HCT116 (cell line): ENCODE measurements around the gene GABRR2. TPM values are rescaled to one million over a fixed set of nuclear protein-coding genes. Genes with fewer than 3 reads are reported as not detected.

Experiments
- ATAC-seq: fragments of 200-7000 bp; cut with Tn5 transposase; 2 replicates; pipeline ENCODE4 v1.9.1; 2020; ENCODE audit warnings: mild to moderate bottlenecking, moderate library complexity
- BruUV-seq: library from RNA; stranded (reverse); fragments of 400-500 nt; replicated peaks from 2 replicates; lab custom pipeline; 2021; lab: Mats Ljungman, UMichigan
- CTCF ChIA-PET: fragments of 300-600 bp; sonication (Branson Sonifier 250); formaldehyde crosslinking; loops from one replicate; lab custom pipeline; 2021; ENCODE audit warnings: antibody characterized with exemption; lab: Charles Lee
- POLR2A ChIA-PET: fragments of 300-600, 350-600 bp; sonication (Branson Sonifier 250); formaldehyde crosslinking; loops from one replicate; lab custom pipeline; 2021; ENCODE audit warnings: antibody characterized with exemption; lab: Charles Lee
- RAD21 ChIA-PET, 2 experiments: fragments of 300-600 bp; sonication (Branson Sonifier 250); formaldehyde crosslinking; loops; one replicate each; lab custom pipeline; 2023; ENCODE audit warnings: low total read pairs in 2 of 2; ENCODE audit not compliant: uncharacterized antibody in 2 of 2, unreplicated experiment in 2 of 2, low non-redundant PET in 1 of 2; lab: Charles Lee
- DNase-seq: peaks from one replicate; pipeline ENCODE4 v3.0.0-alpha.2; 2010; ENCODE audit warnings: low read depth, low spot score
- H2AFZ ChIP-seq: fragments of 200-600 bp; shearing (Covaris generic), sonication (generic); 2 replicates; pipeline ENCODE4 v1.6.1; 2017; ENCODE audit warnings: low read depth, mixed run types, mixed read lengths, antibody characterized with exemption, low read length; ENCODE audit not compliant: poor library complexity, severe bottlenecking
- H3K27ac ChIP-seq: 2 replicates; pipeline ENCODE4 v1.5.1; 2012; ENCODE audit warnings: low read depth, low read length
- H3K27me3 ChIP-seq: fragments of 200-600 bp; sonication (generic); 2 replicates; pipeline ENCODE4 v1.6.1; 2016; ENCODE audit warnings: mixed run types, low read length, mixed read lengths; ENCODE audit not compliant: insufficient read depth
- H3K36me3 ChIP-seq, 2 experiments: fragments of 200-500 bp in 1 of 2; fragments of 200-600 bp in 1 of 2; sonication (Bioruptor generic) in 1 of 2; sonication (generic) in 1 of 2; 2 replicates each; pipeline versions ENCODE4 v1.5.1 to v1.6.1; 2014 to 2016; ENCODE audit warnings: low read length in 2 of 2, inconsistent platforms in 1 of 2, mixed read lengths in 1 of 2, mixed run types in 1 of 2; ENCODE audit not compliant: insufficient read depth in 2 of 2, control insufficient read depth in 1 of 2
- H3K4me1 ChIP-seq, 2 experiments: fragments of 200-600 bp in 1 of 2; sonication (generic) in 1 of 2; 2 replicates each; pipeline versions ENCODE4 v1.5.1 to v1.6.1; 2012 to 2017; ENCODE audit warnings: low read length in 2 of 2, inconsistent platforms in 1 of 2, mild to moderate bottlenecking in 1 of 2, mixed read lengths in 1 of 2, mixed run types in 1 of 2, moderate library complexity in 1 of 2; ENCODE audit not compliant: insufficient read depth in 2 of 2, control insufficient read depth in 1 of 2
- H3K4me2 ChIP-seq: fragments of 200-600 bp; sonication (generic); 2 replicates; pipeline ENCODE4 v1.6.1; 2017; ENCODE audit warnings: mixed run types, low read length, mixed read lengths
- H3K4me3 ChIP-seq, 2 experiments: fragments of 200-600 bp in 1 of 2; sonication (generic) in 1 of 2; replicated peaks in 1 of 2; 2 replicates each; pipeline ENCODE4 v1.5.1; 2011 to 2016; ENCODE audit warnings: low read length in 2 of 2, control low read depth in 1 of 2, low read depth in 1 of 2, mild to moderate bottlenecking in 1 of 2, mixed read lengths in 1 of 2, mixed run types in 1 of 2
- H3K79me2 ChIP-seq: fragments of 200-600 bp; sonication (generic); 2 replicates; pipeline ENCODE4 v1.6.1; 2017; ENCODE audit warnings: mild to moderate bottlenecking, mixed run types, low read length, moderate library complexity, mixed read lengths; ENCODE audit not compliant: insufficient read depth
- H3K9ac ChIP-seq: fragments of 200-600 bp; sonication (generic); 2 replicates; pipeline ENCODE4 v1.6.1; 2016; ENCODE audit warnings: low read length, mixed read lengths
- H3K9me2 ChIP-seq: fragments of 200-600 bp; sonication (generic), shearing (Covaris generic); 2 replicates; pipeline ENCODE4 v1.6.1; 2017; ENCODE audit warnings: mixed run types, mild to moderate bottlenecking, moderate library complexity; ENCODE audit not compliant: insufficient read depth
- H3K9me3 ChIP-seq, 2 experiments: fragments of 200-500 bp in 1 of 2; fragments of 200-600 bp in 1 of 2; sonication (Bioruptor generic) in 1 of 2; sonication (generic) in 1 of 2; 2 replicates each; pipeline ENCODE4 v1.6.1; 2014 to 2017; ENCODE audit warnings: low read length in 2 of 2, mixed read lengths in 2 of 2, inconsistent platforms in 1 of 2, low read depth in 1 of 2, mild to moderate bottlenecking in 1 of 2, mixed run types in 1 of 2, moderate library complexity in 1 of 2; ENCODE audit not compliant: control insufficient read depth in 1 of 2, insufficient read depth in 1 of 2
- H4K20me1 ChIP-seq: fragments of 200-600 bp; sonication (generic), shearing (Covaris generic); 2 replicates; pipeline ENCODE4 v1.6.1; 2017; ENCODE audit warnings: mixed run types, mild to moderate bottlenecking, moderate library complexity; ENCODE audit not compliant: insufficient read depth
- CBX3 ChIP-seq: IDR thresholded peaks from 2 replicates; pipeline ENCODE4 v1.6.1; 2012; ENCODE audit warnings: low read depth
- POLR2AphosphoS5 ChIP-seq: IDR thresholded peaks from 2 replicates; pipeline ENCODE4 v1.6.1; 2011; ENCODE audit warnings: mild to moderate bottlenecking, low read depth, low read length, moderate library complexity
- RAD21 ChIP-seq: IDR thresholded peaks from 2 replicates; pipeline ENCODE4 v1.6.1; 2012; ENCODE audit warnings: low read depth, mild to moderate bottlenecking
- REST ChIP-seq: IDR thresholded peaks from 2 replicates; pipeline ENCODE4 v1.6.1; 2012; ENCODE audit warnings: low read depth
- SRF ChIP-seq: IDR thresholded peaks from 2 replicates; pipeline ENCODE4 v1.6.1; 2012; ENCODE audit warnings: low read depth
- ZNF274 ChIP-seq: fragments of 200-500 bp; sonication (Bioruptor generic); IDR thresholded peaks from 2 replicates; pipeline ENCODE4 v1.6.1; 2014; ENCODE audit warnings: mild to moderate bottlenecking, low read depth, low read length, inconsistent platforms
- intact Hi-C: fragments of 100-400 bp; cut with micrococcal nuclease; formaldehyde crosslinking; loops from 2 replicates; pipeline ENCODE4 v1.10.0; 2022
- total RNA-seq: library from RNA; stranded (reverse); gene quantifications from one replicate; pipeline ENCODE4 v1.2.1, GENCODE V29; 2021; ENCODE audit not compliant: unreplicated experiment
- TF ChIP-seq, protein P1 (sequence below), 3 experiments: fragments of 200-600 bp in 1 of 3; sonication (generic) in 1 of 3; IDR thresholded peaks in 2 of 3; conservative IDR thresholded peaks in 1 of 3; 2 replicates each; pipeline ENCODE4 v1.5.1; 2012 to 2017; ENCODE audit warnings: low read depth in 2 of 3, low read length in 2 of 3, antibody characterized with exemption in 1 of 3, borderline replicate concordance in 1 of 3, control low read depth in 1 of 3, mild to moderate bottlenecking in 1 of 3, mixed read lengths in 1 of 3, mixed run types in 1 of 3, moderate library complexity in 1 of 3; ENCODE audit not compliant: insufficient read depth in 1 of 3

Gene GABRR2
- total RNA-seq, 1 experiment from 2014 or later, result 0.57 TPM

DNA sequence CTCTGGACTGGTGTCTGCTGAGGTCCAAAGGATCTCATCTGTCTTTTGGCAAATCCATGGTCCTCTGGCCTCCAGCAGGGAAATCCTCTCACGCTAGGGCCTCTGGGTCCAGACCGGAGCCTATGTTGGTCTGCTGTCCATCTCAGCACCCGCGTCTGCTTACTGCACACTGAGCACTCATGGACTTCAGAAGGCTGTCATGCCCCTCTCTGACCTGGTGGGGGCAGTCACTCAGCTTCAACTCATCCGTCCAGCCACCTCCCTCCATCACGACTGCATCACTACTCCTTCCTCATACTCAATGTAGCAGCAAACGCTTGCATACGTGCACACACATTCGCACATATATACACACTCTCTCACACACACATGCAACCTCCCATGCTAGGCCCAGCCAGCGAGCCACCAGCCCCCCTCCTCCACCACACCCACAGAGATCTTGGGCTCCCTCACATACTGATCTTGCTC lies 33.3 kb downstream of the GABRR2 start:
- Histone ChIP-seq H3K9ac (no peak overlapping the region), H3K4me3 (no peak overlapping the region), H3K9me2 (no peaks in the 10 kb centered on the region), H3K79me2 (no peaks in the 10 kb centered on the region), H3K4me2 (peak overlapping the region; percentile 23; the same call in 1 of the 2 replicates), H3K36me3 (no peaks in the 10 kb centered on the region), H3K27me3 (no peaks in the 10 kb centered on the region), H3K27ac (no peak overlapping the region), H4K20me1 (no peaks in the 10 kb centered on the region), H2AFZ (no peak overlapping the region), H3K9me3 (no peaks in the 10 kb centered on the region), H3K4me1 (peaks cover 0 to 6% of the 10 kb centered on the region in 2 experiments; a peak in 1 of 4 replicates)
- CTCF ChIA-PET, result interaction anchor here (1.0 to 1.4 kb wide), 3 partner anchors 13 to 328 kb away, joined by 3 to 7 read pairs (median 5); no protein-coding TSS in a partner anchor
- peak; percentile 99 for ATAC-seq
- intact Hi-C loops, result loop anchor here (2.0 kb wide), 1 partner anchor 87 kb away; no protein-coding TSS in a partner anchor
- TF ChIP-seq POLR2AphosphoS5, result no peak
- peak; percentile 55 for TF ChIP-seq REST
- peak; percentile 69 for TF ChIP-seq RAD21
- TF ChIP-seq CBX3, result peak; percentile 27; the same call in 1 of the 2 replicates
- TF ChIP-seq, protein P1, sequence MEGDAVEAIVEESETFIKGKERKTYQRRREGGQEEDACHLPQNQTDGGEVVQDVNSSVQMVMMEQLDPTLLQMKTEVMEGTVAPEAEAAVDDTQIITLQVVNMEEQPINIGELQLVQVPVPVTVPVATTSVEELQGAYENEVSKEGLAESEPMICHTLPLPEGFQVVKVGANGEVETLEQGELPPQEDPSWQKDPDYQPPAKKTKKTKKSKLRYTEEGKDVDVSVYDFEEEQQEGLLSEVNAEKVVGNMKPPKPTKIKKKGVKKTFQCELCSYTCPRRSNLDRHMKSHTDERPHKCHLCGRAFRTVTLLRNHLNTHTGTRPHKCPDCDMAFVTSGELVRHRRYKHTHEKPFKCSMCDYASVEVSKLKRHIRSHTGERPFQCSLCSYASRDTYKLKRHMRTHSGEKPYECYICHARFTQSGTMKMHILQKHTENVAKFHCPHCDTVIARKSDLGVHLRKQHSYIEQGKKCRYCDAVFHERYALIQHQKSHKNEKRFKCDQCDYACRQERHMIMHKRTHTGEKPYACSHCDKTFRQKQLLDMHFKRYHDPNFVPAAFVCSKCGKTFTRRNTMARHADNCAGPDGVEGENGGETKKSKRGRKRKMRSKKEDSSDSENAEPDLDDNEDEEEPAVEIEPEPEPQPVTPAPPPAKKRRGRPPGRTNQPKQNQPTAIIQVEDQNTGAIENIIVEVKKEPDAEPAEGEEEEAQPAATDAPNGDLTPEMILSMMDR (IDR thresholded peaks at IDR 0.05 in 2 of 3, conservative IDR thresholded peaks at IDR 0.05 in 1 of 3; ENCODE audit: borderline replicate concordance in 1 of 3, insufficient read depth in 1 of 3, low read depth in 2 of 3, low read length in 2 of 3), result peak; percentile 60 to 92 (median 74)
- TF ChIP-seq ZNF274, result no peak
- TF ChIP-seq SRF, result no peak
- RAD21 ChIA-PET, result interaction anchor here in 1 of 2 experiments (0.6 kb wide), 1 partner anchor 16 kb away, joined by 4 read pairs; no protein-coding TSS in a partner anchor
- peak; percentile 66 for DNase-seq
- POLR2A ChIA-PET, result no interaction called here
- BruUV-seq, result no TSS peak
